22Rv1 (cell line): Measurements from ENCODE around the gene TLE6.
"Not testable (repeated sequence)": the region's sequence is repeated elsewhere in the genome, so short reads cannot be mapped to it uniquely, and the experiment has no call there.

Source experiments
- H3K27ac ChIP-seq: fragments of 450-650 bp; 2 replicates; pipeline ENCODE4 v1.5.1; 2017
- ZFX ChIP-seq: fragments of 450-650 bp; IDR thresholded peaks from 2 replicates; pipeline ENCODE4 v1.6.1; 2017; ENCODE audit warnings: antibody characterized with exemption, borderline replicate concordance
- TF ChIP-seq, protein P1 (sequence below): fragments of 450-650 bp; IDR thresholded peaks from 2 replicates; pipeline ENCODE4 v1.5.1; 2017; ENCODE audit warnings: mild to moderate bottlenecking

Gene TLE6

DNA sequence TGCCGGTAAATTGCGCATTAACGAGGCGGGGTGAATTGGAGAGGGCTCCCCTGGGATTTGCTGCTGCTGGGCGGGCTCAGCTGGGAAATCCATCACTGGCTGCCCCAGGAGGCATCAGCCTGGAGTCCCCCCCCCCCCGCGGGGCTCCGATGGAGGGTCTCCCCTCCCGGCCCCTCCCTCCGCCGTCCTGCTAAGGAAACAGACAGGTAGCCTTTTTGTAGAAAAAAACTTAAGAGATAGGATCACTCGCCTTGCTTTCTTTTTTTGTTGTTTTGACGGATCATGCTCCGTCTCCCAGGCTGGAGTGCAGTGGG, 6.8 kb downstream of the TLE6 start:
- TF ChIP-seq, protein P1, sequence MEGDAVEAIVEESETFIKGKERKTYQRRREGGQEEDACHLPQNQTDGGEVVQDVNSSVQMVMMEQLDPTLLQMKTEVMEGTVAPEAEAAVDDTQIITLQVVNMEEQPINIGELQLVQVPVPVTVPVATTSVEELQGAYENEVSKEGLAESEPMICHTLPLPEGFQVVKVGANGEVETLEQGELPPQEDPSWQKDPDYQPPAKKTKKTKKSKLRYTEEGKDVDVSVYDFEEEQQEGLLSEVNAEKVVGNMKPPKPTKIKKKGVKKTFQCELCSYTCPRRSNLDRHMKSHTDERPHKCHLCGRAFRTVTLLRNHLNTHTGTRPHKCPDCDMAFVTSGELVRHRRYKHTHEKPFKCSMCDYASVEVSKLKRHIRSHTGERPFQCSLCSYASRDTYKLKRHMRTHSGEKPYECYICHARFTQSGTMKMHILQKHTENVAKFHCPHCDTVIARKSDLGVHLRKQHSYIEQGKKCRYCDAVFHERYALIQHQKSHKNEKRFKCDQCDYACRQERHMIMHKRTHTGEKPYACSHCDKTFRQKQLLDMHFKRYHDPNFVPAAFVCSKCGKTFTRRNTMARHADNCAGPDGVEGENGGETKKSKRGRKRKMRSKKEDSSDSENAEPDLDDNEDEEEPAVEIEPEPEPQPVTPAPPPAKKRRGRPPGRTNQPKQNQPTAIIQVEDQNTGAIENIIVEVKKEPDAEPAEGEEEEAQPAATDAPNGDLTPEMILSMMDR = no peak
- no peak for TF ChIP-seq ZFX
- no peak overlapping the region for H3K27ac ChIP-seq

DNA sequence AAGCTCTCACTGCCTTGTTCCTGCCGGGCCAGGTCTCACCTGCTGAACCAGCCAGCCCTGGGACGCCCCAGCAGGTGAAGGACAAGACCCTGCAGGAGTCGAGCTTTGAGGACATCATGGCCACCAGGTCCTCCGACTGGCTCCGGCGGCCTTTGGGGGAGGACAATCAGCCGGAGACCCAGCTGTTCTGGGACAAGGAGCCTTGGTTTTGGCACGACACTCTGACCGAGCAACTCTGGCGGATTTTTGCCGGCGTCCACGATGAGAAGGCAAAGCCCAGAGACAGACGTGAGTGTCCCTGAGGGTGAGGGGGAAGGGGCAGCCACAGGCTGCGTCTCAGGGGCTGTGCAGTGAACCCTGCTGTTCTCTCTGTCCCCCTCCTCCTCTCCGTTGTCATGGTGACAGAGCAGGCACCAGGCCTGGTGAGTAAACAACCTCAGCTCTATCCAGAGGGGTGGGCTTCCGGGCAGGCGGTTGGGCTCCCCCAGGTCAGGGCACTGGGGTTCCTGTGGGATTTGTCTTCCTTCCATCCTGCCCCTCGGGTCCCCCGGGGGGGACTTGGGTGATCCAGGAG, 9.7 kb downstream of the TLE6 start:
- TF ChIP-seq, protein P1 = no peak
- no peak for TF ChIP-seq ZFX
- no peak overlapping the region for H3K27ac ChIP-seq

DNA sequence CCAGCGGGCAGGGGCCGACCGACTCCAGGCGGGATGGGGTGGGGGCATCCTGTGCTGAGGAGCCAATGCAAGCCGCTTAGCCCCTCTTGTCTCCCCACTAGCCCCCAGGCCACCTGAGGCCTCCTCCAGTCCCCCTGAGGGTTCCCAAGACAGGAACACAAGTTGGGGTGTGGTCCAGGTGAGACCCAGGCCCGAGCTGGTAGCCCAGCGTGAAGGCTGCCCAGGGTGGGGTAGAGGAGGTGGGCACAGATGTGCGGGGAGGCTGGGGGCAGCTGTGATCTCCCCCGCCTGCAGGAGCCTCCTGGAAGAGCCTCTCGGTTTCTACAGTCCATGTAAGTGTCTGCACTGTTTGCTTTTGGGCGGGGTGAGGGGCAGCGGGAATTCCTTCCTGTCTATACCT, 10.4 kb downstream of the TLE6 start:
- no peak overlapping the region for H3K27ac ChIP-seq

DNA sequence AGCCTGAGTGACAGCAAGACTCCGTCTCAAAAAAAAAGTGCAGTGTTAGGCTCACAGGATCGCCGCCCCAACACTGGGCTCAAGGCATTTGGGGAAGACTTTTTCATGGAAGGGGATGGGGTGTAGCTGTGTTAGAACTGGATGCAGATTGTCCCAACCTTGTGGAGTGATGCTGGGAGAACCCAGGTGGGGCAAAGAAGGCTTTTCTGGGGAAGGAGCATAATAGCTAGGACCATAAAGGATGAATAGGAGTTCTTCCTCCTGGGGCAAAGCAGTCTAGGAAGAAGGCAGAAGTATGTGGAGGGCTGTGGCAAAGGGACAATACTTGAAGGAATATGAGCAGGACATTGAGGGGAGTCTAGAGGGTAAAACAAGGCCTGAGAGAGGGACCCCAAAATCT, 11.2 kb downstream of the TLE6 start:
- no peak overlapping the region for H3K27ac ChIP-seq
- TF ChIP-seq, protein P1 = no peak
- TF ChIP-seq ZFX = no peak

More for the DNA sequence above, 10.4 kb downstream of the TLE6 start:
- TF ChIP-seq, protein P1 = no peak
- no peak for TF ChIP-seq ZFX

DNA sequence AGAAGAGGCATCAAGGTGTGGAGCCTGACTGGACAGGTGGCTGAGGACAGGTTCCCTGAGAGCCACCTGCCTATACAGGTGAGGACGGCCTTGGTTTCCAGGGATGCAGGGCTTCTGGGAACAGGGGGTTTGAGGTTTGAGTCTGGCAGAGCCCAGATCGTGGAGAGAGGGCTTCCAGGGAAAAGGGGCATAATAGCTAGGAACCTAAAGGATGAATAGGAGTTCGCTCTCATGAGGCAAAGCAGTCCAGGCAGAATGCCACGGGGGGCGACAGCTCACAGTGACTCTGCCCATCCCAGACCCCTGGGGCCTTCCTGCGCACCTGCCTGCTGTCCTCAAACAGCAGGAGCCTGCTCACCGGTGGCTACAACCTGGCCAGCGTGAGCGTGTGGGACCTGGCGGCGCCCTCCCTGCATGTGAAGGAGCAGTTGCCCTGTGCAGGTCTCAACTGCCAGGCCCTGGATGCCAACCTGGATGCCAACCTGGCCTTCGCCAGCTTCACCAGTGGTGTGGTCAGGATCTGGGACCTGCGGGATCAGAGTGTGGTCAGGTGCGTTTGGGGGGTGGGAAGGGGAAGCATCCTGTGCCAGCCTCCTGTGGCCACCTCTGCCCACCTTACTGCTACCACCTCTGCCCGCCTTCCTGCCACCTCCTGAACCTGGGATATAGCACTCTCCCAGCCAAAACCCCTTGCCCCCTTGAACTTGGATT, 12.0 kb downstream of the TLE6 start:
- H3K27ac ChIP-seq = no peak overlapping the region
- no peak for TF ChIP-seq ZFX
- TF ChIP-seq, protein P1 = no peak

DNA sequence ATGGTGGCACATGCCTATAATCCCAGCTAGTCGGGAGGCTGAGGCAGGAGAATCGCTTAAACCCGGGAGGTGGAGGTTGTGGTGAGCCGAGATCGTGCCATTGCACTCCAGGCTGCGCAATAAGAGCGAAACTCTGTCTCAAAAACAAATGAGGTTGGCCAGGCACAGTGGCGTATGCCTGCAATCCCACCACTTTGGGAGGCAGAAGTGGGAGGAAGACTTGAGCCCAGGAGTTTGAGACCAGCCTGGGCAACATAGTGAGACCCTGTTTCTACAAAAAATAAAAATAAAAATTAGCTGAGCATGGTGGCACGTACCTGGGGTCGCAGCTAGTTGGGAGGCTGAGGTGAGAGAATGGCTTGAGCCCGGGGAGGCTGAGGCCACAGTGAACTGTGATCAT, 15.0 kb downstream of the TLE6 start:
- not testable (repeated sequence) for H3K27ac ChIP-seq

DNA sequence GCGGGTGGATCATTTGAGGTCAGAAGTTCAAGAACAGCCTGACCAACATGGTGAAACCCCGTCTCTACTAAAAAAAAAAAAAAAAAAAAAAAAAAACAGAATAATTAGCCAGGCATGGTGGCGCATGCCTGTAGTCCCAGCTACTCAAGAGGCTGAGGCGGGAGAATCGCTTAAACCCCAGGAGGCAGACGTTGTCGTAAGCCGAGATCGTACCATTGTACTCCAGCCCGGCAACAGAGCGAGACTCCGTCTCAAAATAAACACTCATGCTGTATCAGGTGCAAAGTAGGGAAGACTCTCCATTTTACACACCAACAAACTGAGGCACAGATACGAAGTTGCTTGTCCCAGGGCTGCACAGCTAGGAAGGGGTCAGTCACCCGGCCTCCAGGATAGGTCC, 15.6 kb downstream of the TLE6 start:
- H3K27ac ChIP-seq = no peak overlapping the region
- TF ChIP-seq, protein P1 = no peak
- TF ChIP-seq ZFX = no peak

DNA sequence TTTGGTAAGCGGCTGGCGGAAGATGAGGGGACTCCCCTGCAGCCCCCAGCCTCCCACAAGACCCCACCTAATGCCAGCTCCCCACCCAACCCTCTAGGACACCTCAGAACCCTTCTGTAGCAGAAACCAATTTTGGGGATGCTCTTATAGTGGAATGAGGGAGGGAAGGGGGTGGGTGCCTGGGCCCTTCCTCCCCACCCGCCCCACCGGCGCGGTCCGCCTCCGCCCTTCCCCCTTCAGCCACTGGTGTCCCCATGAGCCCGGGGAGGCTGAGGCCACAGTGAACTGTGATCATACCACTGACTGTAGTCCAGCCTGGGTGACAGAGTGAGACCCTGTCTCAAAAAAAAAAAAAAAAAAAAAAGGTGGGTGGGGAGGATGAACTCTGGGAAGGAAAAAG, 16.2 kb downstream of the TLE6 start:
- TF ChIP-seq, protein P1 = no peak
- TF ChIP-seq ZFX = no peak
- no peak overlapping the region for H3K27ac ChIP-seq
